GM18517 (cell line): Measurements from ENCODE around the gene AGAP1.

Experiments
- ATAC-seq: cut with Tn5 transposase; IDR thresholded peaks from one replicate; pipeline ENCODE4 v1.9.1; 2021; ENCODE audit warnings: mild to moderate bottlenecking, moderate library complexity; ENCODE audit not compliant: unreplicated experiment

AGAP1 gene

GRCh38 chr2:236170590-236171165 is 676.8 kb downstream of the AGAP1 start:
- ATAC-seq = no peak

DNA sequence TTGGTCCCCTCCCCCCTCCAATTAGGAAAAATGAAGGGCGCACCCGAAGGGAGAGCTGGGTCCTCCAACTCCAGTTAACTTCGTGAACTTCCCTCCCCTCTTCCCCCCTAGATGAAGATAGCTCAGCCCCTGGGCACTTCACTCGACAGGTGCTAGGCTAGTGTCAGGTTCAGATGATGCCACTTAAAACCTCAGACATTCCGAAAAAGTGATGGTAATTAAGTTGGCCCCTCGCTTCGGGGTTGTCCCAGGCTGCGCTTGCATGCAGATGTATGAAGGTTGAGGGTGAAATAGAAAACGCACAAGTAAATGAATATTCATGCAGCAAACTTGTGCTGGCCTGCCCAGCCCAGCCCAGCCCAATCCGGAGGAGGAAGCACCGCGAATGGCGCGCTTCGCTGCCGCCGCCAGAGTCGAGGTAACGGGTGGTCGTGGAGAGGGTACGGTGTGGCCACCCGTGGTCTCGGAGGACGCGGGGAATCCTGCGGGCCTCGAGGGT is 677.4 kb downstream of the AGAP1 start:
- ATAC-seq = no peak

DNA sequence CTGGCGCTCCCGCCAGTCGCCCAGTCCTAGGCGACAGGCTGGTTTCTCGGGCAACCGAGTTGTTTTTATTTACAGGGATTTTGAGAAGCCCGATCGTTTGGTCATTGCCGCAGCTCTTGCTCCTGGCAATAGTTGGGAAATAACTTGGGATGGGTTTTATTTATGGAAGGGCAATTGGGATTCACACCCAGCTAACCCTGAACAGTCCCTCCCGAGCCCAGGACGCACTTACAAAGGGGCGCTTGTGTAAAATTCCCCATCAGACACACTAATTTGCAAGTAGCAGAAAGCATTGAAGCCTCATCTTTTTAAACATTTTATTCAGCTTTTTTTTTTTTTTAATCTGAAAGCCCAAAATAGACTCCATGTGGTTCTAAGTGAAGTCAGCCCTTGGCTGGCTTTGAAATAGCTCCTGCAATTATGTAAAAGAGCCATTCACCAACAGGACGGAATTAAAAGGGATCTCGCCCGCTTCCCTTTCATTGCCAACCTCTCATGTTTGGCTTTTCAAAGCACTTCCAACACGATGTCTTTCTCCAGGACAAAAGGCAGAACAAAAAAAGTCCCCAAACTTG is 677.9 kb downstream of the AGAP1 start:
- no peak for ATAC-seq

DNA sequence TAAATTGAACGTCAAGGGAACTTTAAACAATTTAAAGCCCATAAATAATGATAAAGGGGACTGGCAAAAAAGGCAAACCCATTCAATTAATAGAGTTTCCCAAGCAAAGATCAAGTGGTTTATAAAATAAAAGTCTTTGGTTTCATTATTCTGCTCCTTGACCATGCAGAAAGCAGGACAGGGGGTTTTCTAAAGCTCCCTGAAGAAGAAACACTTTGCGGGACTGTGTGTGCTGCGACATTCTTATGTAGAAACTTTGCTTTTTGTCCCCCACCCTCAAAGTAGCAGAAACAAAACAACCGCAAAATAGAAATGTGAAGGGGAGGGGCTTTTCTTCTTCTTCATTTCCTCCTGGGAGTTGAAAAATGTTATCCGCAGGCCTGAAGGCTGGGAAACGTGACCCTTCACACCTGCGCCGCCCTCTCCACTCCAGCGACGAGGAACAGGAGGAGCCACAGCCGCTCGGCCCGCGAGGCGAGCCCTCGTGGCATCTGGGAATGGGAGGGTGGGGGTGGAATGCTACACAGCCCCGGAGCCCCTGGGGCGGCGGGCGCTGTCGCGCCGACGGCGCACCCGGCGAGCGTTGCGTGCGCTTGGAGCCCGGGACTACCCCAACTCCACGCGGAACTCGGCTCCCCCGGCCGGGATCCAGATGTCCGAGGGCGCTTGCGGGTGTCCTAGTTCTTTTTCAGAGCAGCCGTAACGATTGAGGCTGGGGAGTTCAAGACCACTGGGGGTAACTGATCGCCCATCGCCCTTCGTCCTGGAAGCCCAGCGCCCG is 678.6 kb downstream of the AGAP1 start:
- ATAC-seq = no peak

- no peak for ATAC-seq
Measured at GRCh38 chr2:236173036-236173728, 679.3 kb downstream of the AGAP1 start.

- no peak for ATAC-seq
Measured at GRCh38 chr2:236173729-236174607, 680.1 kb downstream of the AGAP1 start.

- no peak for ATAC-seq
Measured at GRCh38 chr2:236175548-236176150, 681.8 kb downstream of the AGAP1 start.

DNA sequence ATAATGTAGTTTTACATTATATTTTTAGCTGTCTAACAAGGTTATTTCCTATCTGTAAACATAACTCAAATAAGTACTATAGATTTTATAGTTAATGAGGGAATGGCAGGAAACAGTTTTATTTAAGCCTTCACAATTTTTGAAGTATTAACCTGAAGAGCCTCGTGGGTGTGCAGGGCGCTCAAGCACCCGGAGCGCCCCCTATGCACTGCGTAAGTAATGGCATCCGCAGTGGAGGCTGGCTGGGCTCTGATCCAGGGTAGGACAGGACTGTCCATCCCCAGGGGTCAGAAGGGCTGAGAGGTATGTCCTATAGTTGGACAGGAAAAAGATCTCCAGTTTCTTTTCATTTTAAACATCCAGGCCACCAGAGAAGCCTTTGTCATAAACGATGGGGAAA is 682.6 kb downstream of the AGAP1 start:
- no peak for ATAC-seq

GRCh38 chr2:236176951-236177350 is 683.1 kb downstream of the AGAP1 start:
- ATAC-seq = no peak

DNA sequence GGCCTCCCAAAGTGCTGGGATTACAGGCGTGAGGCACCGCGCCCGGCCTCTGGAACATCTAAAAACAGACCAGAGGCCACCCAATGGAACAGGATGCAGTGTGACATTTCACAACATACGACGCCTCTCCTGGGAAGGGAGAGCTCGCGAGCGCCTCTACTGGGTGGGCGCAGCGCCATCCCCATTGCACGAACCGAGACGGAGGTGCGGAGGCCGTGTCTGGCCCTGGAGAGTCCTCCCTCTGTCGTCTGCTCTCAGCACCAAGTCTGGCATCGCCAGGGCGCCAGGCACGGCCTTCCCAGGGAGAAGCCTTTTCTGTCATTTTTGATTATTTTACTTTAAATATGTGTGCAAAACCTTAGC is 683.7 kb downstream of the AGAP1 start:
- ATAC-seq = no peak

- ATAC-seq = no peak
Measured at GRCh38 chr2:236177967-236178889, 684.4 kb downstream of the AGAP1 start.

DNA sequence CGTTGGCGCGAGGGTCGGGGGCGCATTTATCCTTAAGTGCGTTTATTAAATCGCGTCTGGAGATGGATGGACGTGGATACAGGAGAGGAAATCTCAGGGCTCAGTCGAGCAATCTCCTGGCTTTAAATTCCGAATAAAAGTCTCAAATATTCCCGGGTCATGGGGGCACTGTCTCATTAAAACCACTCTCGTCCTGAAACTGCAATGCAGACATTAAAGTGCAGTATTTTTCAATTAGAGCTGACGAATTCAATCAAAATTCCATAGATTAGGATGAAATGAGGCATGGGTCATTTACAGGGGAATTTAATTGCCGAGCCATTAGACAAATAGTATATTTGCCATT is 685.0 kb downstream of the AGAP1 start:
- no peak for ATAC-seq

DNA sequence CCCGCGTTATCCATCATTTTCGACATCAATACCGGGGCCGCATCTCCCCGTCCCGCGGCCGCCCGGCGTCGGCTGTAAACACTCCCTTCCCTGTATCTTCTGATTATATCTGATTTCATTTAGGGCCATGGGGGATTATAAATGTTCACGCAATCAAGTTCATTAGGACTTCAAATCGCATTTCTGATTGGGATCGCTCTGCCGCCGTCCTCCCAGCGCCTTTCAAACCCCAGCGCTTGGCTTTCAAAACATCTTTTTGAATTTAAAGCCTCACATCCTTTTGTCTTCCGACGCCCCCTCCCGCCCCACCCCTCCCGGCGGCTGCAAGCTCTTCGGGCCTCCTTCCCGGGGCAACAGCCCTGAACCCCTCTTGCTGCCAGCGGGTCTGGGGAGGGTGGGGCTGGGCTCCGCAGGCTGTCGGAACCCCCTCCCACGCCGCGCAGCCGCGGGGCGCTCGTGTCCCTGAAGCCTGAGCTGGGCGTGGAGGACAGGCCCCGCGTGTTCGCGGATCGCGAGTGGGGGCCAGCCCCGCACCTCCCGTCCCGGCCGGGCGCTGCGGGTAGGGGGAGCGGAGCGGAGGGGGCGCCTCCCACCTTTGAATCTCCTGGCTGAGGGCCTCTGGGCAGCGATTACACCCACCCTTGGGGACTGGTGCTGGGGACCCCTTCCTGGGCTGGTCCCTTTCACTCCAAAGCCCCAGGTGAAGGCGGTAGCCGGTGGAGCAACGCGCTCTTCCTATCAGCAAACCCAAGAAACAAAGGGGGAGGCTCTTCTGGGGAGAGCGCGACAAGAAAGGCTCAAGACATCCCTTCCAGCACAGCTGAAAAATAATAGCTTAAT is 685.6 kb downstream of the AGAP1 start:
- ATAC-seq = no peak

DNA sequence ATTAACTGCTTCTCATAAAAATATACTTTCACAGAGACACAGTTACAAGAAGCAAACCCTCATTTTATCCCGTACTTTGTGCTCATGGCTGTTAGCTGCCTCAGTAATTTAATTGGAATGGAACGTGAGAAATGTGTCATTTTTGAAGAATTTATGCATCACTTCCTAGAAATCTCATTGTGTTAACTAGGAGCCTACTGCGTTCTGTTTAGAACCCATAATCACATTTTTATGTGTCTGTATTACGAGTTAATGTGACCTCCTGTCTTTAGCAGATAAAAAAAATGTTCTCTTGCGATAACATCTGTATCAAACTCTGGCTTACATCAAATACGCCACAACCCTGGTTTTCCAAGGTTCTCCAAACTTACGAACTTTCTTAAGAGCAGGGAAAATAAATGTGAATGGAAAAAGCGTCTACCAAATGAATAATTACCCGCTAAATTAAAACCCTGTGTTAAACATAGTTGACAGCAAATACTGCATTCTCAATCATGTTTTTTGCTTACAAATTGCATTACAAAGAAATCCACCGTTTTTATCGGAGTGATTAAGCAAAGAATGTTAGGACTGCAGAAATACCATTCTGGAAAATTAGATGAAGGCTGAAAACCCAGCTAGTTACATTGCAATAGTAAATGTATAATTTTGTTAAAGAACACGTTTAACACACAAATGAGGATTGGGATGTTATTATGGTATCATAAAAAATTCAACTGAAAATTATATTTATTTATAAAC is 686.4 kb downstream of the AGAP1 start:
- ATAC-seq = no peak

- ATAC-seq = no peak
Measured at GRCh38 chr2:236180831-236181453, 687.1 kb downstream of the AGAP1 start.
